Astrocyte of the cerebellum (primary cell): ENCODE measurements around the gene ZC3H18.

Source experiments
- DNase-seq: peaks from one replicate; pipeline ENCODE4 v3.0.0-alpha.2; 2011; ENCODE audit warnings: low read depth
- H3K4me3 ChIP-seq: 2 replicates; pipeline ENCODE4 v1.5.1; 2011; ENCODE audit warnings: mild to moderate bottlenecking, low read depth, low read length, moderate library complexity
- in situ Hi-C: cut with HindIII; loops from 2 replicates; pipeline ENCODE4 v1.10.0; 2017; ENCODE audit warnings: low sequenced_read_pairs
- TF ChIP-seq, protein P1 (sequence below): IDR thresholded peaks from 2 replicates; pipeline ENCODE4 v1.5.1; 2012; ENCODE audit warnings: low read length, low read depth, moderate library complexity, mild to moderate bottlenecking; ENCODE audit errors: missing control alignments

The ZC3H18 gene

DNA sequence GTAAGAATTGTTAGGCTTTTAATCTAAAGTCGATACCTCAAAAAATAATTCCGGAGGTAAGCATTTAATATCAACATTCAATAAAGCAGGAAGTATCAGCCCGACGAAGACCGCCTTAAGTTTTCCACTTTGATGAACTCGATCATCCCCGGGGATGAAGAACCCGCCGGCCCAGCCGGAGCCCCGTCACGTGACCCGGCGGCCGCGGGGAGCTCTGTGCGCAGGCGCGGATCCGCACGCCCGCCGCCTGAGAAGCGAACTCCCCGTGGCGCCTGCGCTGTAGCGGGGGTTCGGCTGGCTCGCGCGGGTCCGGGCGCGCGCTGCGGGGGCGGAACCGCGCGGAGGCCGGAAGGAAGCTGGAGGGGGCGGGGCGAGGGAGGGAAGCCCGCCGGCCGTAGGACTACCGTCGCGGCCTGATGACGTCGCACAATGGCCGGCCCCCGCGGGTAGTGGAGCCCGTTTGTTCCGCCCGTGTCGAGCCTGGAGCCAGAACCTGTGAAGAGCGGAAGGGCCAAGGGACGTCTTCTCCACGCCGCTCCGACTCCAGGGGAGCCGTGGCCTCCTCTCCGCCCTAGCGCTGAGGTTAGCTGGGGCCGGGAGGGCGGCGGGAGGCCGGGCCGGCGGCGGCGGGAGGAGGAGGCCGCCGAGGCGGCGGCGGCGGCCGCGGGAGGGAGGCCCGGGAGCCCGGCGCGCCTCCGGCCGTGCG is at the start of gene ZC3H18:
Gene ZC3H18, plus strand, starts transcription at position 419 of the 706 bp plus-strand sequence. CDS start 6,721 bp downstream, outside the sequence.
- DNase-seq = peak; percentile 86
- TF ChIP-seq, protein P1, sequence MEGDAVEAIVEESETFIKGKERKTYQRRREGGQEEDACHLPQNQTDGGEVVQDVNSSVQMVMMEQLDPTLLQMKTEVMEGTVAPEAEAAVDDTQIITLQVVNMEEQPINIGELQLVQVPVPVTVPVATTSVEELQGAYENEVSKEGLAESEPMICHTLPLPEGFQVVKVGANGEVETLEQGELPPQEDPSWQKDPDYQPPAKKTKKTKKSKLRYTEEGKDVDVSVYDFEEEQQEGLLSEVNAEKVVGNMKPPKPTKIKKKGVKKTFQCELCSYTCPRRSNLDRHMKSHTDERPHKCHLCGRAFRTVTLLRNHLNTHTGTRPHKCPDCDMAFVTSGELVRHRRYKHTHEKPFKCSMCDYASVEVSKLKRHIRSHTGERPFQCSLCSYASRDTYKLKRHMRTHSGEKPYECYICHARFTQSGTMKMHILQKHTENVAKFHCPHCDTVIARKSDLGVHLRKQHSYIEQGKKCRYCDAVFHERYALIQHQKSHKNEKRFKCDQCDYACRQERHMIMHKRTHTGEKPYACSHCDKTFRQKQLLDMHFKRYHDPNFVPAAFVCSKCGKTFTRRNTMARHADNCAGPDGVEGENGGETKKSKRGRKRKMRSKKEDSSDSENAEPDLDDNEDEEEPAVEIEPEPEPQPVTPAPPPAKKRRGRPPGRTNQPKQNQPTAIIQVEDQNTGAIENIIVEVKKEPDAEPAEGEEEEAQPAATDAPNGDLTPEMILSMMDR = no peak
- H3K4me3 ChIP-seq = peak within 1 kb of the TSS; percentile 93
- in situ Hi-C loops = no loop called here

DNA sequence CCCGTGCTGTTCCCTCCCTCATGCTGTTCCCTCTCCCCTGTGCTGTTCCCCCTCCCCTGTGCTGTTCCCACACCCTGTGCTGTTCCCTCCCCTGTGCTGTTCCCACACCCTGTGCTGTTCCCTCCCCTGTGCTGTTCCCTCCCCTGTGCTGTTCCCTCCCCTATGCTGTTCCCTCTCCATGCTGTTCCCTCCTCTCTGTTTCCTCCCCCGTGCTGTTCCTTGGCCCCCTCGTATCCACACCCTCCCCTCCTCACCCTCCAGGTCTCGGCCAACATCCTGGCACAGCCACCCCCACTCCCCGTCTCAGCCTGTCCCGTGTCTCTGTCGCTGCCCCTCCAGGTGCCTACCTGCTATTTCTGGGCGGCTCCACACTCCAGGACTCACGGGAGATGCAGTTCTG is 48.5 kb upstream of the ZC3H18 start:
- in situ Hi-C loops = no loop called here
- no peak overlapping the region for H3K4me3 ChIP-seq
- DNase-seq = no peak
- TF ChIP-seq, protein P1 = no peak

DNA sequence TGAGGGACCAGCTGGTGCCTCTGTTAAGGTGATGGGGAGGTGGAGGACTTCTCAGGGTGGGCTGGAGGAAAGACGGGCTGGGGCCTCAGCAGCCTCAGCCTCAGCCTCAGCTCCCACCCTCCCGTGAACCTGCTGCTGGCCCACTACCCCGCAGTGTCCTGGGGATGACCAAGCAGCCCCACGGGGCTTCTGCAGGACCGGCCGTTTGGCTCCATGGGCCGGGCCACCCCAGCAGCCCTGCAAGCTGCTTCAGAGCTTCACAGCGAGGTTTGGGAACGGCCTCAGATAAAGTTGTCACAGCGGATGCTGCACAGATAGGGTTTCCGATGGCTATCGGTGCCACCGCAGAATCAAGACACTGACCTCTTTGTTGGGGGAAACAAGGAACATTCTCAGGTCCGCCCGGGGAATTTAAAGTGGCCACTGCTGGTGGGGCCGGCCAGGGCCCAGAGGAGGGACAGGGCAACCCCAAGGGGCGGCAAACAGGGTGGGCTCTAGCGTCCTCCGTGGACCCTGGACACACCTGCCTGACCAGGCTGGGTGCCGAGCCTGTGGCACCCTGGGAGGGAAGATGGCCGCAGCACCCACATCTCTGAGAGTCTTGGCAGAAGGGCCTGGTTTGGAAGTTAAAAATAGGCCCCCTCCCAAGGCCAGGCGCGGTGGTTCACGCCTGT is 47.8 kb upstream of the ZC3H18 start:
- DNase-seq = no peak
- TF ChIP-seq, protein P1 = no peak
- in situ Hi-C loops = no loop called here
- H3K4me3 ChIP-seq = no peak overlapping the region

DNA sequence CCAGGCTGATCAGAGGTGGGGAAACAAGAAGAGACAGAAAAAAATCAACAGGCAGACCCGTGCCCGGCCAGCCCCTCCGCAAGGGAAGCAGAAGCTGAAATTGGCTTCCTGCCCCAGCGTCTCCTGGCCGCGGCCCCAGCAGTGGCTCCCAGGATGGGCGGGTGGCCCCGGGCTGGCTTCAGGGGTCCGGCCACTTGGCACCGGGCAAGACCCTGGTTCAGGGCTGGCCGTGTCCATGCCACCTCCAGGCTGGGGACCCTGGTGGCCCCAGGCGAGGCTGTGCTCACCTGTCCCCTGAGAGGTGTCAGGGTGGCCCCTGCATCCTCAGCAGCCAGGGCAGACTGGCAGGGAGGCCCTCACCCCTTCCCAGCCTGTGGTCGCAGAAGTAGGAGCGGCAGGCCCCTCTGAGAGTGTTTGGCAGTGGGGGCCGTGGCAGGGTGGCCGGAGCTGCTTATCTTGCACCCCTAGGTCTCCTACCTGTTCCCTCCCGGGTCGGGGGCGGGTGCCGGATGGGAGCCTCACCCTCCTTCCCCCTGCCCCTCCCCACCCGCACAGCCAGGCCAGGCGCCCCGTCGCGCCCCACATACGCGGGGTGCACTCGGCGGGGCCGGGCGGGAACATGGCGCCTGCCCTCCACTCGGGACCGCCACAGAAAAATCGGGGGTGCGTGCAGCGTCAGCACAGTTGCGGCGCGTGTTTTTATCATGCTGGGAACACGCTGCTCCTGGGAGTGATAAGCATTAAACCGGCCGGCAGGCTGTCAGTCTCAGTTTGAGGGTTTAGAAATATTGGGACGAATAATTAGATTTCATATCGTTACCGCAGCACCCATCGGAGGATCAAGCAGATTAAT is 46.7 kb upstream of the ZC3H18 start:
- H3K4me3 ChIP-seq = no peak overlapping the region
- TF ChIP-seq, protein P1 = no peak
- DNase-seq = no peak
- in situ Hi-C loops = no loop called here

DNA sequence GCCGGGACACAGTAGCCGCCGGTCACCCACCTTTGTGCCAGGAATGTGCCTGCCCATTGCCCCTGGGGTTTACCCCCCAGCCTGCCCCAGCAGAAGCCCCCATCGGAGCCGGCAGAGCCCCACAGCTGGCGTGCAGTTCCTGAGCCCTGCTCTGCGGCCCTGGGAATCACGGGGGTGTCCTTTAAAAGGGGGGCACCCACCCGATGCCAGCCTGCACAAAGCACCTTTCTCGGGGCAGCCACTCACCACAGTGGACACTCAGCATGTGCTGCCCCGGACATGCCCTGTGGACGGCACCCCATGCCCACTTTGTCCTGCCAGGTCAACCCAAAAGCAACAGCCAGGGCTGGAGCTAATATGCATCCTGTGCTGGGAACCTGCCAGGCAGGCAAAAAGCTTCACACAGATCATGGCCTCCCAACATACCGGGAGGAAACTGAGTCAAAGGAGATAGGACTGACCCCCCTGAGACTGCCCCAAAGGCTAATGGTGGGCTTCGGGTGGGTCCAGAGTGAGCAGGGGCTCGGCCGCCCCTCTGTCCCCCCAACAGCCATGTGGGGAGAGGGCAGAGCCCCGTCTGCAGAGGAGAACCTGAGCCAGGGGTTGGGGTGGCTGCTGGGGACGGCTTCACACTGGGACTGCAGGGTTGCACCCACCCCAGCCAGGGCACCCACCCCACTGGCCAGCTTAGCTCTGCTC is 45.8 kb upstream of the ZC3H18 start:
- in situ Hi-C loops = no loop called here
- no peak for DNase-seq
- TF ChIP-seq, protein P1 = no peak
- H3K4me3 ChIP-seq = no peak overlapping the region
